Measurements from ENCODE around the gene CCNA1.
A peak's percentile ranks its signal among the peaks of the same experiment; 100 is the strongest.

CCNA1 gene

GRCh38 chr13:36412736-36413135 is 19.6 kb upstream of the CCNA1 start:
- H3K4me3 ChIP-seq (IDR thresholded peaks at IDR 0.05; ENCODE audit: insufficient read depth, low read depth, low read length): no peak overlapping the region
- no peak overlapping the region for H3K4me2 ChIP-seq
- TF ChIP-seq, protein P1, sequence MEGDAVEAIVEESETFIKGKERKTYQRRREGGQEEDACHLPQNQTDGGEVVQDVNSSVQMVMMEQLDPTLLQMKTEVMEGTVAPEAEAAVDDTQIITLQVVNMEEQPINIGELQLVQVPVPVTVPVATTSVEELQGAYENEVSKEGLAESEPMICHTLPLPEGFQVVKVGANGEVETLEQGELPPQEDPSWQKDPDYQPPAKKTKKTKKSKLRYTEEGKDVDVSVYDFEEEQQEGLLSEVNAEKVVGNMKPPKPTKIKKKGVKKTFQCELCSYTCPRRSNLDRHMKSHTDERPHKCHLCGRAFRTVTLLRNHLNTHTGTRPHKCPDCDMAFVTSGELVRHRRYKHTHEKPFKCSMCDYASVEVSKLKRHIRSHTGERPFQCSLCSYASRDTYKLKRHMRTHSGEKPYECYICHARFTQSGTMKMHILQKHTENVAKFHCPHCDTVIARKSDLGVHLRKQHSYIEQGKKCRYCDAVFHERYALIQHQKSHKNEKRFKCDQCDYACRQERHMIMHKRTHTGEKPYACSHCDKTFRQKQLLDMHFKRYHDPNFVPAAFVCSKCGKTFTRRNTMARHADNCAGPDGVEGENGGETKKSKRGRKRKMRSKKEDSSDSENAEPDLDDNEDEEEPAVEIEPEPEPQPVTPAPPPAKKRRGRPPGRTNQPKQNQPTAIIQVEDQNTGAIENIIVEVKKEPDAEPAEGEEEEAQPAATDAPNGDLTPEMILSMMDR (conservative IDR thresholded peaks at IDR 0.05; ENCODE audit: low read depth, low read length): no peak
- no peak overlapping the region for H2AFZ ChIP-seq (ENCODE audit: low read depth)
- H4K20me1 ChIP-seq (ENCODE audit: insufficient read depth): no peaks in the 10 kb centered on the region
- no peak overlapping the region for H3K9ac ChIP-seq
- H3K4me1 ChIP-seq (ENCODE audit: low read depth, poor library complexity, severe bottlenecking): peaks cover 10% of the 10 kb centered on the region
- no peaks in the 10 kb centered on the region for H3K36me3 ChIP-seq (ENCODE audit: insufficient read depth)
- no peaks in the 10 kb centered on the region for H3K27me3 ChIP-seq (ENCODE audit: insufficient read depth, low read depth)
- no peaks in the 10 kb centered on the region for H3K79me2 ChIP-seq (ENCODE audit: insufficient read depth, low read depth)
- no peak overlapping the region for H3K27ac ChIP-seq

DNA sequence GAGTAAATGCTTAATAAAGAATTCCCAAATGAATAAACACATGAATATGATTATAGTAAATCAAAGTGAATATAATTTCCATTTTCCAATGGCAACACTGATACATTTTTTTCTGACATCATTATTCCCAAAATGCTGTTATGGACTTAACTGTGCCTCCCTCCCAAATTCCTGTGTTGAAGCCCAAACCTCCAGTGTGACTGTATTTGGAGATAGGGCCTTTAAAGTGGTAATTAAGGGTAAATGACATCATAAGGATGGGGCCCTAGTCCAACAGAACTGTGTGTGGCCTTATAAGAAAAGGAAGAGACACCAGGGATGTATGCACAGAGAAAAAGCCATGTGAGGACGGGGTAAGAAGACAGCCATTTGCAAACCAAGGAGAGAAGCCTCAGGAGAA is 19.1 kb upstream of the CCNA1 start:
- Histone ChIP-seq H3K4me1 (ENCODE audit: low read depth, poor library complexity, severe bottlenecking) (peaks cover 14% of the 10 kb centered on the region), H3K36me3 (ENCODE audit: insufficient read depth) (no peaks in the 10 kb centered on the region), H3K4me3 (IDR thresholded peaks at IDR 0.05; ENCODE audit: insufficient read depth, low read depth, low read length) (no peak overlapping the region), H4K20me1 (ENCODE audit: insufficient read depth) (no peaks in the 10 kb centered on the region), H2AFZ (ENCODE audit: low read depth) (no peak overlapping the region), H3K79me2 (ENCODE audit: insufficient read depth, low read depth) (no peaks in the 10 kb centered on the region), H3K9ac (no peak overlapping the region), H3K4me2 (no peak overlapping the region), H3K27ac (no peak overlapping the region), H3K27me3 (ENCODE audit: insufficient read depth, low read depth) (no peaks in the 10 kb centered on the region)
- TF ChIP-seq, protein P1 (conservative IDR thresholded peaks at IDR 0.05; ENCODE audit: low read depth, low read length): no peak

GRCh38 chr13:36414461-36414860 is 17.8 kb upstream of the CCNA1 start:
- H3K27ac ChIP-seq: no peak overlapping the region
- no peak overlapping the region for H3K9ac ChIP-seq
- no peak overlapping the region for H2AFZ ChIP-seq (ENCODE audit: low read depth)
- no peak overlapping the region for H3K4me2 ChIP-seq
- H4K20me1 ChIP-seq (ENCODE audit: insufficient read depth): no peaks in the 10 kb centered on the region
- H3K79me2 ChIP-seq (ENCODE audit: insufficient read depth, low read depth): no peaks in the 10 kb centered on the region
- no peaks in the 10 kb centered on the region for H3K27me3 ChIP-seq (ENCODE audit: insufficient read depth, low read depth)
- TF ChIP-seq, protein P1 (conservative IDR thresholded peaks at IDR 0.05; ENCODE audit: low read depth, low read length): no peak
- H3K4me3 ChIP-seq (IDR thresholded peaks at IDR 0.05; ENCODE audit: insufficient read depth, low read depth, low read length): no peak overlapping the region
- no peaks in the 10 kb centered on the region for H3K36me3 ChIP-seq (ENCODE audit: insufficient read depth)
- peaks cover 18% of the 10 kb centered on the region for H3K4me1 ChIP-seq (ENCODE audit: low read depth, poor library complexity, severe bottlenecking)

- H3K4me3 ChIP-seq (IDR thresholded peaks at IDR 0.05; ENCODE audit: insufficient read depth, low read depth, low read length): no peak overlapping the region
- no peak overlapping the region for H3K27ac ChIP-seq
- peak overlapping the region; percentile 24; the same call in 1 of the 2 replicates for H2AFZ ChIP-seq (ENCODE audit: low read depth)
- peak overlapping the region; percentile 56; the same call in 1 of the 2 replicates for H3K4me2 ChIP-seq
- H3K36me3 ChIP-seq (ENCODE audit: insufficient read depth): no peaks in the 10 kb centered on the region
- TF ChIP-seq, protein P1 (conservative IDR thresholded peaks at IDR 0.05; ENCODE audit: low read depth, low read length): no peak
- H3K4me1 ChIP-seq (ENCODE audit: low read depth, poor library complexity, severe bottlenecking): peaks cover 18% of the 10 kb centered on the region
- H3K9ac ChIP-seq: no peak overlapping the region
- H3K27me3 ChIP-seq (ENCODE audit: insufficient read depth, low read depth): no peaks in the 10 kb centered on the region
- H3K79me2 ChIP-seq (ENCODE audit: insufficient read depth, low read depth): no peaks in the 10 kb centered on the region
- no peaks in the 10 kb centered on the region for H4K20me1 ChIP-seq (ENCODE audit: insufficient read depth)
These were observed 15.0 kb upstream of the CCNA1 start for GRCh38 chr13:36417331-36417730.

Measured in KMS-11 (cell line).